GM12878 (cell line): Measurements from ENCODE around the gene AGAP3. TPM values are rescaled to one million over a fixed set of nuclear protein-coding genes. Genes with fewer than 3 reads are reported as not detected.

Source experiments
- CREM ChIP-seq: IDR thresholded peaks from 2 replicates; pipeline ENCODE4 v1.6.1; 2014; ENCODE audit warnings: antibody characterized with exemption, low read depth
- EP300 ChIP-seq, 2 experiments: fragments of 150-350 bp in 1 of 2; IDR thresholded peaks; 2 replicates each; pipeline ENCODE4 v1.6.1; 2011 to 2012; ENCODE audit warnings: low read depth in 2 of 2, low read length in 2 of 2, borderline replicate concordance in 1 of 2, improper control_type of control experiment in 1 of 2, inconsistent platforms in 1 of 2; ENCODE audit not compliant: control insufficient read depth in 1 of 2
- FOXK2 ChIP-seq: fragments of 450-650 bp; IDR thresholded peaks from 2 replicates; pipeline ENCODE4 v1.6.1; 2017; ENCODE audit warnings: mild to moderate bottlenecking, moderate library complexity
- HDAC6 ChIP-seq: fragments of 200-600 bp; sonication (generic); IDR thresholded peaks from one replicate; pipeline ENCODE4 v1.8.0; 2017; ENCODE audit warnings: antibody characterized with exemption; ENCODE audit not compliant: unreplicated experiment
- KAT2A ChIP-seq: conservative IDR thresholded peaks from 2 replicates; pipeline ENCODE4 v1.6.1; 2011; ENCODE audit warnings: low read depth, low read length; ENCODE audit not compliant: control insufficient read depth
- KLF5 ChIP-seq: fragments of 450-650 bp; IDR thresholded peaks from 2 replicates; pipeline ENCODE4 v1.6.1; 2014; ENCODE audit warnings: mild to moderate bottlenecking; ENCODE audit not compliant: partially characterized antibody
- NFXL1 ChIP-seq: fragments of 450-650 bp; IDR thresholded peaks from 2 replicates; pipeline ENCODE4 v1.6.1; 2017; ENCODE audit warnings: antibody characterized with exemption, mild to moderate bottlenecking, borderline replicate concordance
- POU2F2 ChIP-seq: IDR thresholded peaks from 3 replicates; pipeline ENCODE4 v1.6.1; 2011; ENCODE audit warnings: low read depth, mild to moderate bottlenecking, low read length, borderline replicate concordance
- RUNX3 ChIP-seq: IDR thresholded peaks from 2 replicates; pipeline ENCODE4 v1.6.1; 2012; ENCODE audit warnings: low read length, inconsistent platforms
- polyA plus RNA-seq, 11 experiments: library from polyadenylated mRNA; depleted of rRNA in 4 of 11; unstranded in 6 of 11; stranded (reverse) in 5 of 11; fragments of >200 nt; fragmentation: Nextera tagmentation in 4 of 11; fragmentation: Illumina TruSeq in 1 of 11; extraction: Ambion mirVana in 4 of 11; extraction: Trizol in 1 of 11; gene quantifications; 1 replicate in 1 of 11; 2 replicates in 10 of 11; pipeline versions ENCODE4 v1.2.1 to v1.2.3, GENCODE V29; 2011 to 2016; ENCODE audit warnings: inconsistent platforms in 2 of 11, missing spikeins in 2 of 11, low read depth in 1 of 11
- total RNA-seq, 4 experiments: library from RNA; depleted of rRNA in 3 of 4; stranded (reverse); fragments of >200 nt in 3 of 4; fragmentation: Illumina TruSeq in 1 of 4; extraction: Trizol in 1 of 4; gene quantifications; 2 replicates each; pipeline versions ENCODE4 v1.2.1 to v1.2.3, GENCODE V29; 2013 to 2021
- TF ChIP-seq, protein P1 (sequence below): fragments of 450-650 bp; IDR thresholded peaks from 2 replicates; pipeline ENCODE4 v1.6.1; 2018; ENCODE audit warnings: borderline replicate concordance, mild to moderate bottlenecking; ENCODE audit not compliant: partially characterized antibody
- TF ChIP-seq, protein P2 (sequence below), 3 experiments: IDR thresholded peaks in 2 of 3; conservative IDR thresholded peaks in 1 of 3; 2 replicates each; pipeline ENCODE4 v1.5.1; 2011; ENCODE audit warnings: low read depth in 3 of 3, low read length in 3 of 3, mild to moderate bottlenecking in 3 of 3, control low read depth in 2 of 3, moderate library complexity in 2 of 3, inconsistent platforms in 1 of 3, mixed read lengths in 1 of 3; ENCODE audit not compliant: control insufficient read depth in 2 of 3, insufficient read depth in 1 of 3; ENCODE audit errors: extremely low read depth in 1 of 3

Gene AGAP3
- total and polyA plus RNA-seq, 10 of the 15 experiments (the other 5 are each of a cell fraction or from before 2014, with no cell fraction given) = 1.8 to 68.1 (median 15.7) TPM

DNA sequence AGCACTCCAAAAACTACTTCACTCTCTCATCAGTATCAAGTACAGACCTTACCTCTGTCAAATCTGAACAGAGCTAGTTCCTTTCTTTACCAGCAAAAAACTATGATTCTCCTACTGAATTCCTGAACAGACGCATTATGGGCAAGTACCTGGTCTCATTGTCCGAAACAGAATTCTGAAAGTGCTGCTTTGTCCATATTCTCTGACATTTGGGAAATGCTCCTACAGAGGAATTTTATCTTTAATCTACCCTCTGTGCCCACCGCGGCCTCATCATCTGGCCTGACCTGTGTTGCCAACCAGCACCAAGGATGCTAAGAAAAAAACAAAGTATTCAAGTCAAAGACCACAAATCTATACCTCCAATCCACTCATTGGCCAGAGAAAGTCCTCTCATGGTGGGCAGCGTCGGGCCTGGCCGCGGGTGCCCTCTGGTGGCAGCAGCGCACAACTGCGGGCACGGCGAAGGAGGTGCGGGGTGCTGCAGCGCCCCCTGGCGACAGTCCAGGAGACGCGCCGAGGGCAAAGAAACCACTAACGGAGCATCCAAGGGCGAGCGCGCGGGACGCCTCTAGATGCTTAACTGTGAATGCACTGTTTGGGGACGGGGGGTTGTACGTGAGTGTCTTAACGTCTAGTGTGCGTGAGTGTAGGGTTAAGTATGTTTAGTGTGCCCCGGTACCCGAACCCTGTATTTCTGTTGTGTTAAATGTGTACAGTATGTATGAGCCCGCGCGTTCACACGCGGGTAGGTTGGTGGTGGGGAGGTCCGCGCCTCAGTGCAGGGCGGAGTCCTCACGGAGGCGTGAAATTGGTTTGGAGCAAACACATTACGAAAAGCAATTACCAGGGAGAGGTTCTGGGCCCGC is 86.2 kb downstream of the AGAP3 start (continued):
- TF ChIP-seq KLF5 (peak; percentile 48), RUNX3 (peak; percentile 80), FOXK2 (no peak), EP300 (IDR thresholded peaks at IDR 0.05; ENCODE audit: borderline replicate concordance in 1 of 2, control insufficient read depth in 1 of 2, low read depth in 2 of 2, low read length in 2 of 2) (no peak), NFXL1 (no peak), KAT2A (no peak), CREM (peak; percentile 77), POU2F2 (peak; percentile 48; the same call in 1 of the 3 replicates), HDAC6 (no peak)
- TF ChIP-seq, protein P1, sequence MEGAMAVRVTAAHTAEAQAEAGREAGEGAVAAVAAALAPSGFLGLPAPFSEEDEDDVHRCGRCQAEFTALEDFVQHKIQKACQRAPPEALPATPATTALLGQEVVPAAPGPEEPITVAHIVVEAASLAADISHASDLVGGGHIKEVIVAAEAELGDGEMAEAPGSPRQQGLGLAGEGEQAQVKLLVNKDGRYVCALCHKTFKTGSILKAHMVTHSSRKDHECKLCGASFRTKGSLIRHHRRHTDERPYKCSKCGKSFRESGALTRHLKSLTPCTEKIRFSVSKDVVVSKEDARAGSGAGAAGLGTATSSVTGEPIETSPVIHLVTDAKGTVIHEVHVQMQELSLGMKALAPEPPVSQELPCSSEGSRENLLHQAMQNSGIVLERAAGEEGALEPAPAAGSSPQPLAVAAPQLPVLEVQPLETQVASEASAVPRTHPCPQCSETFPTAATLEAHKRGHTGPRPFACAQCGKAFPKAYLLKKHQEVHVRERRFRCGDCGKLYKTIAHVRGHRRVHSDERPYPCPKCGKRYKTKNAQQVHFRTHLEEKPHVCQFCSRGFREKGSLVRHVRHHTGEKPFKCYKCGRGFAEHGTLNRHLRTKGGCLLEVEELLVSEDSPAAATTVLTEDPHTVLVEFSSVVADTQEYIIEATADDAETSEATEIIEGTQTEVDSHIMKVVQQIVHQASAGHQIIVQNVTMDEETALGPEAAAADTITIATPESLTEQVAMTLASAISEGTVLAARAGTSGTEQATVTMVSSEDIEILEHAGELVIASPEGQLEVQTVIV = no peak
- TF ChIP-seq, protein P2, sequence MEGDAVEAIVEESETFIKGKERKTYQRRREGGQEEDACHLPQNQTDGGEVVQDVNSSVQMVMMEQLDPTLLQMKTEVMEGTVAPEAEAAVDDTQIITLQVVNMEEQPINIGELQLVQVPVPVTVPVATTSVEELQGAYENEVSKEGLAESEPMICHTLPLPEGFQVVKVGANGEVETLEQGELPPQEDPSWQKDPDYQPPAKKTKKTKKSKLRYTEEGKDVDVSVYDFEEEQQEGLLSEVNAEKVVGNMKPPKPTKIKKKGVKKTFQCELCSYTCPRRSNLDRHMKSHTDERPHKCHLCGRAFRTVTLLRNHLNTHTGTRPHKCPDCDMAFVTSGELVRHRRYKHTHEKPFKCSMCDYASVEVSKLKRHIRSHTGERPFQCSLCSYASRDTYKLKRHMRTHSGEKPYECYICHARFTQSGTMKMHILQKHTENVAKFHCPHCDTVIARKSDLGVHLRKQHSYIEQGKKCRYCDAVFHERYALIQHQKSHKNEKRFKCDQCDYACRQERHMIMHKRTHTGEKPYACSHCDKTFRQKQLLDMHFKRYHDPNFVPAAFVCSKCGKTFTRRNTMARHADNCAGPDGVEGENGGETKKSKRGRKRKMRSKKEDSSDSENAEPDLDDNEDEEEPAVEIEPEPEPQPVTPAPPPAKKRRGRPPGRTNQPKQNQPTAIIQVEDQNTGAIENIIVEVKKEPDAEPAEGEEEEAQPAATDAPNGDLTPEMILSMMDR (IDR thresholded peaks at IDR 0.05 in 2 of 3, conservative IDR thresholded peaks at IDR 0.05 in 1 of 3; ENCODE audit: control insufficient read depth in 2 of 3, extremely low read depth in 1 of 3, insufficient read depth in 1 of 3, low read depth in 3 of 3, low read length in 3 of 3) = peak; percentile 100; a peak in 5 of 6 replicates
